HEK293 (cell line): ENCODE measurements around the gene OPHN1.

ENCODE experiments used
- PRDM1 ChIP-seq: fragments of 450-650 bp; formaldehyde crosslinking; IDR thresholded peaks from 2 replicates; pipeline ENCODE4; 2016; ENCODE audit warnings: missing biosample characterization, missing genetic modification characterization
- TRIM28 ChIP-seq: IDR thresholded peaks from 2 replicates; pipeline ENCODE4 v1.6.1; 2011; ENCODE audit warnings: low read length, control low read depth, borderline replicate concordance
- ZFP69B ChIP-seq: fragments of 450-650 bp; formaldehyde crosslinking; IDR thresholded peaks from 2 replicates; pipeline ENCODE4 v1.5.1; 2016; ENCODE audit warnings: missing biosample characterization, missing genetic modification characterization
- ZNF335 ChIP-seq: fragments of 450-650 bp; formaldehyde crosslinking; conservative IDR thresholded peaks from 2 replicates; pipeline ENCODE4 v1.5.1; 2016; ENCODE audit warnings: missing biosample characterization, missing genetic modification characterization
- ZNF560 ChIP-seq: fragments of 450-650 bp; formaldehyde crosslinking; IDR thresholded peaks from 2 replicates; pipeline ENCODE4 v1.5.1; 2017; ENCODE audit warnings: missing biosample characterization, missing genetic modification characterization, borderline replicate concordance
- ZNF707 ChIP-seq: fragments of 450-650 bp; formaldehyde crosslinking; IDR thresholded peaks from 2 replicates; pipeline ENCODE4 v1.5.1; 2016; ENCODE audit warnings: missing biosample characterization, missing genetic modification characterization
- TF ChIP-seq, protein P1 (sequence below): fragments of 450-650 bp; formaldehyde crosslinking; IDR thresholded peaks from 2 replicates; pipeline ENCODE4 v1.5.1; 2016; ENCODE audit warnings: missing biosample characterization, missing genetic modification characterization
- TF ChIP-seq, protein P2 (sequence below): sonication (generic); formaldehyde crosslinking; IDR thresholded peaks from 2 replicates; pipeline ENCODE4 v1.8.1; 2022; ENCODE audit warnings: mild to moderate bottlenecking, moderate library complexity, missing genetic modification reagents

DNA sequence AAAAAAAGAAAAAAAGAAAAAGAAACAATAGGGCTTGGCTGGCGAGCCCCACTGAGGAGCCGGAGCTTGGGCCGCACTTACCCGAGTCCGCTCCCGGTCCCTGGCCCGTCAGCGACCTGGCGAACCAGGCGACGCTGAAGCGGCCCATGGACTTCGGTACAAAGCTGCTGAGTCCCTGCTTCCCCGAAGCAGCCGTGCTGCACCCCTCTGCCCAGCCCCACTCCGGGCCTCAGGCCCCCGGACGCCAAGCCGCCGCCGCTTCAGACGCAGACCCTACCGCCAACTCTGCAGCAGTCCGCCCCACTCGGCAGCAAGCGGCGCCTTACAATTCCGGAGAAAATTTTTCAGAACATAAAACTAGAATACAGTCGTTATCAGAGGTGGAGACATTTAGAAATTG lies 300.5 kb downstream of the OPHN1 start:
- TF ChIP-seq, protein P1, sequence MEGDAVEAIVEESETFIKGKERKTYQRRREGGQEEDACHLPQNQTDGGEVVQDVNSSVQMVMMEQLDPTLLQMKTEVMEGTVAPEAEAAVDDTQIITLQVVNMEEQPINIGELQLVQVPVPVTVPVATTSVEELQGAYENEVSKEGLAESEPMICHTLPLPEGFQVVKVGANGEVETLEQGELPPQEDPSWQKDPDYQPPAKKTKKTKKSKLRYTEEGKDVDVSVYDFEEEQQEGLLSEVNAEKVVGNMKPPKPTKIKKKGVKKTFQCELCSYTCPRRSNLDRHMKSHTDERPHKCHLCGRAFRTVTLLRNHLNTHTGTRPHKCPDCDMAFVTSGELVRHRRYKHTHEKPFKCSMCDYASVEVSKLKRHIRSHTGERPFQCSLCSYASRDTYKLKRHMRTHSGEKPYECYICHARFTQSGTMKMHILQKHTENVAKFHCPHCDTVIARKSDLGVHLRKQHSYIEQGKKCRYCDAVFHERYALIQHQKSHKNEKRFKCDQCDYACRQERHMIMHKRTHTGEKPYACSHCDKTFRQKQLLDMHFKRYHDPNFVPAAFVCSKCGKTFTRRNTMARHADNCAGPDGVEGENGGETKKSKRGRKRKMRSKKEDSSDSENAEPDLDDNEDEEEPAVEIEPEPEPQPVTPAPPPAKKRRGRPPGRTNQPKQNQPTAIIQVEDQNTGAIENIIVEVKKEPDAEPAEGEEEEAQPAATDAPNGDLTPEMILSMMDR, result no peak
- no peak for TF ChIP-seq ZNF707 (tag by site-specific recombination)
- TF ChIP-seq PRDM1 (tag by site-specific recombination), result no peak
- no peak for TF ChIP-seq ZNF560 (tag by site-specific recombination)
- no peak for TF ChIP-seq ZNF335
- TF ChIP-seq, protein P2, sequence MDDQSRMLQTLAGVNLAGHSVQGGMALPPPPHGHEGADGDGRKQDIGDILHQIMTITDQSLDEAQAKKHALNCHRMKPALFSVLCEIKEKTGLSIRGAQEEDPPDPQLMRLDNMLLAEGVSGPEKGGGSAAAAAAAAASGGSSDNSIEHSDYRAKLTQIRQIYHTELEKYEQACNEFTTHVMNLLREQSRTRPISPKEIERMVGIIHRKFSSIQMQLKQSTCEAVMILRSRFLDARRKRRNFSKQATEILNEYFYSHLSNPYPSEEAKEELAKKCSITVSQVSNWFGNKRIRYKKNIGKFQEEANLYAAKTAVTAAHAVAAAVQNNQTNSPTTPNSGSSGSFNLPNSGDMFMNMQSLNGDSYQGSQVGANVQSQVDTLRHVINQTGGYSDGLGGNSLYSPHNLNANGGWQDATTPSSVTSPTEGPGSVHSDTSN (CRISPR knock-in tag), result no peak
- no peak for TF ChIP-seq TRIM28
- no peak for TF ChIP-seq ZFP69B
